Loucy (cell line): Measurements from ENCODE around the gene SUPT6H.

Experiments used
- H2AFZ ChIP-seq: fragments of 200-600 bp; sonication (generic); 2 replicates; pipeline ENCODE4 v1.6.0; 2016; ENCODE audit warnings: antibody characterized with exemption, mild to moderate bottlenecking, low read length, moderate library complexity
- H3F3A ChIP-seq: fragments of 200-600 bp; 2 replicates; pipeline ENCODE4 v1.6.0; 2016; ENCODE audit warnings: antibody characterized with exemption, low read depth, mild to moderate bottlenecking
- H3K27me3 ChIP-seq: fragments of 200-600 bp; sonication (generic); 2 replicates; pipeline ENCODE4 v1.6.1; 2014; ENCODE audit warnings: low read length, mild to moderate bottlenecking; ENCODE audit not compliant: insufficient read depth, poor library complexity, severe bottlenecking
- H3K36me3 ChIP-seq: fragments of 200-600 bp; sonication (generic); 2 replicates; pipeline ENCODE4 v1.6.1; 2016; ENCODE audit warnings: low read length; ENCODE audit not compliant: insufficient read depth
- H3K4me1 ChIP-seq: fragments of 200-600 bp; sonication (generic); 2 replicates; pipeline ENCODE4 v1.5.1; 2014; ENCODE audit warnings: low read length, mild to moderate bottlenecking; ENCODE audit not compliant: insufficient read depth, poor library complexity, severe bottlenecking
- H3K4me2 ChIP-seq: fragments of 200-600 bp; sonication (generic); 2 replicates; pipeline ENCODE4 v1.6.0; 2014; ENCODE audit warnings: antibody characterized with exemption, low read length, low read depth, mild to moderate bottlenecking; ENCODE audit not compliant: poor library complexity, severe bottlenecking
- H3K4me3 ChIP-seq: fragments of 200-600 bp; sonication (generic); 2 replicates; pipeline ENCODE4 v1.5.1; 2014; ENCODE audit warnings: low read length, mild to moderate bottlenecking, mixed read lengths; ENCODE audit not compliant: poor library complexity, severe bottlenecking
- H3K79me2 ChIP-seq: fragments of 200-600 bp; sonication (generic); 2 replicates; pipeline ENCODE4 v1.6.1; 2014; ENCODE audit warnings: low read length; ENCODE audit not compliant: insufficient read depth
- H3K9ac ChIP-seq: fragments of 200-600 bp; sonication (generic); 2 replicates; pipeline ENCODE4 v1.6.0; 2014; ENCODE audit warnings: mild to moderate bottlenecking, low read depth, low read length, moderate library complexity; ENCODE audit not compliant: poor library complexity, severe bottlenecking
- H3K9me2 ChIP-seq: fragments of 200-600 bp; sonication (generic); replicated peaks from 2 replicates; pipeline ENCODE4 v1.6.1; 2016; ENCODE audit warnings: low read depth, low read length, mixed read lengths
- H3K9me3 ChIP-seq: fragments of 200-600 bp; sonication (generic); 2 replicates; pipeline ENCODE4 v1.6.1; 2014; ENCODE audit warnings: mild to moderate bottlenecking, antibody characterized with exemption, low read length, low read depth; ENCODE audit not compliant: insufficient read depth
- H4K20me1 ChIP-seq: fragments of 200-600 bp; sonication (generic); 2 replicates; pipeline ENCODE4 v1.6.0; 2014; ENCODE audit warnings: antibody characterized with exemption, low read length, mild to moderate bottlenecking; ENCODE audit not compliant: insufficient read depth, poor library complexity, severe bottlenecking
- CTCF ChIP-seq: fragments of 200-600 bp; sonication (generic); conservative IDR thresholded peaks from 2 replicates; pipeline ENCODE4 v1.5.1; 2014; ENCODE audit warnings: mild to moderate bottlenecking, antibody characterized with exemption, low read length
- EZH2phosphoT487 ChIP-seq: fragments of 200-600 bp; IDR thresholded peaks from 2 replicates; pipeline ENCODE4 v1.6.1; 2018; ENCODE audit warnings: antibody characterized with exemption, mild to moderate bottlenecking, moderate library complexity, borderline replicate concordance

Gene SUPT6H

GRCh38 chr17:28635506-28635905 is 26.5 kb upstream of the SUPT6H start:
- H3K4me3 ChIP-seq = no peak overlapping the region
- peaks cover 94% of the 10 kb centered on the region; the same call in 1 of the 2 replicates for H3K36me3 ChIP-seq
- no peaks in the 10 kb centered on the region for H3K9me3 ChIP-seq
- no peak overlapping the region for H3K4me2 ChIP-seq
- H3K9me2 ChIP-seq = no peaks in the 10 kb centered on the region
- H3K4me1 ChIP-seq = peaks cover 11% of the 10 kb centered on the region
- TF ChIP-seq CTCF (no peak), EZH2phosphoT487 (no peak)
- no peak overlapping the region for H2AFZ ChIP-seq
- H3K27me3 ChIP-seq = no peaks in the 10 kb centered on the region
- no peaks in the 10 kb centered on the region for H3F3A ChIP-seq
- H3K9ac ChIP-seq = no peak overlapping the region
- H3K79me2 ChIP-seq = peaks cover 32% of the 10 kb centered on the region; the same call in 1 of the 2 replicates
- H4K20me1 ChIP-seq = peaks cover 19% of the 10 kb centered on the region

- H3K4me2 ChIP-seq = no peak overlapping the region
- H2AFZ ChIP-seq = no peak overlapping the region
- H3K9me2 ChIP-seq = no peaks in the 10 kb centered on the region
- H4K20me1 ChIP-seq = peaks cover 35% of the 10 kb centered on the region
- H3F3A ChIP-seq = no peaks in the 10 kb centered on the region
- TF ChIP-seq CTCF (no peak), EZH2phosphoT487 (no peak)
- H3K27me3 ChIP-seq = no peaks in the 10 kb centered on the region
- H3K36me3 ChIP-seq = peaks cover 54% of the 10 kb centered on the region; the same call in 1 of the 2 replicates
- no peak overlapping the region for H3K4me3 ChIP-seq
- H3K9me3 ChIP-seq = no peaks in the 10 kb centered on the region
- peaks cover 25% of the 10 kb centered on the region for H3K4me1 ChIP-seq
- H3K9ac ChIP-seq = no peak overlapping the region
- H3K79me2 ChIP-seq = peaks cover 47% of the 10 kb centered on the region
These were observed 20.4 kb upstream of the SUPT6H start for GRCh38 chr17:28641579-28641978.

GRCh38 chr17:28643983-28644786 is 17.8 kb upstream of the SUPT6H start:
- peaks cover 49% of the 10 kb centered on the region for H3K79me2 ChIP-seq
- H3K4me2 ChIP-seq = peak overlapping the region; percentile 91
- no peaks in the 10 kb centered on the region for H3K27me3 ChIP-seq
- no peaks in the 10 kb centered on the region for H3K9me2 ChIP-seq
- peak overlapping the region; percentile 73 for H2AFZ ChIP-seq
- peaks cover 36% of the 10 kb centered on the region; the same call in 1 of the 2 replicates for H3K36me3 ChIP-seq
- H3K4me1 ChIP-seq = peaks cover 30% of the 10 kb centered on the region
- TF ChIP-seq CTCF (peak; percentile 49), EZH2phosphoT487 (no peak)
- H3K4me3 ChIP-seq = peak overlapping the region; percentile 96
- H4K20me1 ChIP-seq = peaks cover 31% of the 10 kb centered on the region
- peak overlapping the region; percentile 84 for H3K9ac ChIP-seq
- no peaks in the 10 kb centered on the region for H3K9me3 ChIP-seq
- H3F3A ChIP-seq = no peaks in the 10 kb centered on the region
